ENCODE data around the gene HDHD2.
"Not testable (repeated sequence)": the region's sequence is repeated elsewhere in the genome, so short reads cannot be mapped to it uniquely, and the experiment has no call there.

The HDHD2 gene, protein sequence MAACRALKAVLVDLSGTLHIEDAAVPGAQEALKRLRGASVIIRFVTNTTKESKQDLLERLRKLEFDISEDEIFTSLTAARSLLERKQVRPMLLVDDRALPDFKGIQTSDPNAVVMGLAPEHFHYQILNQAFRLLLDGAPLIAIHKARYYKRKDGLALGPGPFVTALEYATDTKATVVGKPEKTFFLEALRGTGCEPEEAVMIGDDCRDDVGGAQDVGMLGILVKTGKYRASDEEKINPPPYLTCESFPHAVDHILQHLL

DNA sequence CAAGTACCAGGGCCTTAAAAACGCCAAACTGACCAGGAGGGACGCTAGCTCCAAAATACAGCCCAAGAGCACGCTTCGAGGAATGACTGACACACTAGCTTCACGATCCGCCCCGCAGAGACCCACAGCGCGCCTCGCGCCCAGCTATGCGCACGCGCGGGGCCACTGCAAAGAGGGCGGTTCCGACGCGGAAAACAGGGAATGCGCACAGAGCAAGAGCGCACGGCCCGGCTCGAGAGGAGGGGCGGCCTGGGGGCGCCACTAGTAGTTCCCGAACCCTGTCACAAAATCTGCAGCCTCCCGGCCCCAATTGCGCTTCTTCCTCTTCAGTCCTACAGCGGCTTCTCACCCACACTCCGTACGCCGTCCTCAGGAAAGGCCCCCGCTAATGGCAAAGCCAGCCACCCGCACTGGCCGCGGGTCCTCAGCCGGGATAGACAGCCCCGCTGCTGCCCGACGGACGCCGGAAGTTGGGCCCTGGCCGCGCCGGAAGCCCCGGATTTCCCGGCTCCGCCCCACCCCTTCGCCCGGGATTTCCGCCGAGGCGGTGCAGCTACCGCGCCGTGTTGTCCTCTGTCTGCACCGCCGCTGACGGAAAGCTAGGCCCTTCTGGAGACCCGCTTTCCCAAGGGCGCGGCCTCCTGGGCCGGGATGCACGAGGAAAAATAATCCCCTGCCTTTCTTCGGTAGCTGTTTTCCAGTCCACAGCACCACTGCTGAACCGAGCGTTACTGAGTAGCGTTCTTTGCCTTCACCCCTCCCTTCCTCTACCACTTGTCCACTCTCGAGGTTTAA lies at the start of gene HDHD2:
Gene HDHD2 (minus strand): TSS at position 472 of the 795 bp plus-strand sequence. CDS start 14,061 bp downstream, outside the sequence.
- DNase-seq: peak; percentile 53

DNA sequence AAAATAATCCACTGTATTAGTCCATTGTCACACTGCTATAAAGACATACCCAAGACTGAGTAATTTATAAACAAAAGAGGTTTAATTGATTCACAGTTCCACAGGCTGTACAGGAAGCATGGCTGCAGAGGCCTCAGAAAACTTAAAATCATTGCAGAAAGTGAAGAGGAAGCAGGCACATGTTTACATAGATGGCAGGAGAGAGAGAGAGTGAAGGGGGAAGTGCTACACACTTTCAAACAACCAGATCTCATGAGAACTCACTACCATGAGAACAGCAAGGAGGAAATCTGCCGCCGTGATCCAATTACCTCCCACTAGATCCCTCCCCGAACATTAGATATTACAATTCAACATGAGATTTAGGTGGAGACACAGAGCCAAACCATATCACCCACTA lies 45.7 kb upstream of the HDHD2 start:
- not testable (repeated sequence) for DNase-seq

DNA sequence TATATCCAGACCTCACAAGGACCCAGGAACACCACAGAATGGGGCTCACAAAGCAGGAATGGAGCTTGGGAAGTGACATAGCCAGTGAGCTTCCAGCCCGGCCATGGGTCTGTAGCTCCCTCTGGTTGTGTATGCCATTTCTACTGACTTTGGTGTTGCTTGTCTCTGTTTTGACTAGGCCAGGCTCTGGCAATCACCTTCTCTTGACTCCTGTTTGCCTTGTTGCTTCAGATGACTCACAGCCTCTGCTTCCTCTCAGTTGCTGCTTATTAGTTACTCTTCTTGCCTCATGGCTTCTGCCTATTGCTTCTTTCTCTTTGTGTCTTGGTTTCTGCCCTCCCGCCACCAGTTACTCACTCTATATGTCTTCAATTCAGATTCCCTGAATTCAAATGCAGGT lies 41.7 kb upstream of the HDHD2 start:
- no peak for DNase-seq

DNA sequence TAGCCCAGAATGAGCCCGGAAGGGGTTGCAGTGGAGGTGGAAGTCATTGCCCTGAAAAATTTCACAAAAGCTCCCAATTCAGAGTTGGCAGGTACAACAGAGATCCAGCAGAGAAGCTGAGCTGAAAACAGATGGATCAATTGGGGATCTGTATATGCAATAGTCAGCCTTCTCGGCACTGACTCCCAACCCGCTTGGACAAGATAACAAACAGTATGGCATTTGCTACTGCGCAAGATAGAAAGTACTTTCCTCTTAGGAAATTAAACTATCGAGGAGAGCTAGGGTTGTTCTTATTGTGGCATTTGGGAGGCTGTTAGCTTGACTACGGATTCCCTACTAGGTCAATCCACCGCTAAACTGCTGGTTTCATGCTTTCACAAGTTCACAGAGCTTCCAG lies 37.4 kb upstream of the HDHD2 start:
- no peak for DNase-seq

DNA sequence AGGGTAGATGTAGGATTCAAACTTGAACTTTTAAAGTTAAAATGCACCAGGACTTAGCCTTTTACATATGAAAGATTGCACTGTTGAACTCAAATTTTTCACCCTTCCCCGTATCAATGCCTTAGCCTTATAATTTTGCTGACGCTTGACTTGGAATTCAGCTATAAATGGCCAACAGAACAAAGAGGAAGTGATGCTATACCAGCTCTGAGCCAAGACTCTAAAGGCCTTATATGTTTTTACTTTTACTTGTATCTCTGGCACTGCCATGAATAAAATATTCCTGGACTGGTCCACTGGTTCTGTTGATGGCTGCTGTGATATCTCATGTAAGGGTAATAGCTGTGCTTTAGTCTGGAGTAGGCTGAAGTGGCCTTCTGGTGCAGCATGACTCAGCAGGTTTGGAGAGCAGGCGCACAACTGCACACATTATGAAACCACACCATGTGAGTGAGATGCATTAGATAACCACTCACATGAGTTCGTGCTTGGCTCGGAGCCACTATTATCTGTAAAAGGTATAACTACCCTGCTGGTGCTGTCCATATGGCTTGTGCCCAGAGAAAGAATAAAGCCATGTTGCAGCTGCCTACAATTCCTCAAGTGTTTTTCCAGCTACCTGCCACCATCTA lies 34.2 kb upstream of the HDHD2 start:
- no peak for DNase-seq

DNA sequence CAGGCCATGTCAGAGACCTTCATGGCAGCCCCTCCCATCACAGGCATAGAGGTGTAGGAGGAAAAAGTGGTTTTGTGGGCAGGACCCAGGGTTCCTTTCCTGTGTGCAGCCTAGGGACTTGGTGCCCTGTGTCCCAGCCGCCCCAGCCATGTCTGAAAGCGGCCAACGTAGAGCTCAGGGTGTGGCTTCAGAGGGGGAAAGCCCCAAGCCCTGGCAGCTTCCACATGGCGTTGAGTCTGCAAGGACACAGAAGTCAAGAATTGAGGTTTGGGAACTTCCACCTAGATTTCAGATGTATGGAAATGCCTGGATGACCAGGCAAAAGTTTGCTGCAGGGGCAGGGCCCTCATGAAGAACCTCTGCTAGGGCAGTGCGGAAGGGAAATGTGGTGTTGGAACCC lies 31.9 kb upstream of the HDHD2 start:
- not testable (repeated sequence) for DNase-seq

DNA sequence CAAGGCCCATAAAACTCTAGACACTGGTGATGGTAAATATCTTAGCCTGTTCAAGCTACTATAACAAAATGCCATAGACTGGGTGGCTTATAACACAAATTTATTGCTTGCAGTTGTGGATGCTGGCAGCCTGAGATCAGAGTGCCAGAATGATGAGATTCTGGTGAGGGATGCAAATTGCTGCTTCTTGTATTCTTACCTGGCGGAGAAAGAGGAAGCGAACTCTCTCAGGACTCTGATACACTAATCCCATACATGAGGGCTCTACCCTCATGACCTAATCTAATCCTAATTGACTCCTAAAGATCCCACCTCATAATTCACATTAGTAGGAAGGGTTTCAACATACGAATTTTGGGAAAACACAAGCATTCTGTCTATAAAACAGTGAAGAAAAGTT lies 30.5 kb upstream of the HDHD2 start:
- DNase-seq: no peak

DNA sequence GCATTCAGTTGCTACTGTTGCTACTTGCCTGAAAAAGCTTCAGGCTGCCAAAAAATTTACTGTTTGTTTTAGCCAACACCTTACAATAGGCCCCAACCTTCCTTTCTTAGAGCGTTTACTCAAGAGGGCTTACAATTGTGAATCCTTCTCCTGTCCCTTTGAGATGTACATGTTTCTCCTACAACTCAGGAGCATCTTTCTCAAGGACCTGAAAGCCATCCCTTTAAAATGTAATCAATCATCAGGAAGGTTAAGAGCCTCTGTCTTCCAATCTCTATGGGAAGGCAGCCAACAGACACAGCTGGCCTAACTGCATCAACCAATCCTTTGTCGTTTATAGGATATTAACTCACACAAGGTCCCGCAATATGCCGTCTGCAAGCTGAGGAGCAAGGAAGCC lies 29.2 kb upstream of the HDHD2 start:
- no peak for DNase-seq

DNA sequence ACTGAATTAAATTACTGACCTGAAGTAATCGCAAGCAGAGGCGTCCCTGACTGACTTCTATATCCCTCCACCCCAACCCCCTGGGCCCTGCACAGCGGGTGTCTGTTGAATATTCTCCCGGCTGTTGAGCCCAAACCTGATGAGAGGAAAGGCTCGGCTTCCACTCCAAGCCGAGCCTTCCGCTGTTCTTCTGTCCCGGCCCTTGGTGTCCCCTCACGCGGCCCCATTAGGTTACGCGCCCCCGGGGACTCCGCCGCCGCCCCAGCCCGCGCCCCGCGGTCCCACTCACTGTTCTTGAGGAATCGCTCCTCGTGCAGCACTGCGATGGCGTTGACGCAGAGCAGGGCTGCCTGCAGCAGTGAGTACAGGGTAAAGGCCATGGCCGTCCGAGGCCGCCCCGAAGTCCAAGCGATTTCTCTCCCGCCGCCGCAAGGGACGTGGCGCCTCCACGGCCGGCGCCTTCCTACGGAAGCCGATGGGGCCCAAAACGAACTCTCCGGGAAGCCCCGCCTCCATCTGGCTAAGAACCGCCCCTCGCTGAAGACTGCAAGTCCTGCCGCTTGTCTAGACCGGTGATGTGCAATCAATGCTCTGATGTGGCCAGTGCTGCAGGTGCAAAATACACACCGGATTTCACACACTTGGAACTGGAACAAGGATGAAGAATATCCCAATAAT lies 25.7 kb upstream of the HDHD2 start, which contains the start of gene IER3IP1:
Gene IER3IP1 (minus strand): TSS at position 467 of the 678 bp plus-strand sequence. CDS start 87 bp downstream, at position 380.
- peak; percentile 80 for DNase-seq

DNA sequence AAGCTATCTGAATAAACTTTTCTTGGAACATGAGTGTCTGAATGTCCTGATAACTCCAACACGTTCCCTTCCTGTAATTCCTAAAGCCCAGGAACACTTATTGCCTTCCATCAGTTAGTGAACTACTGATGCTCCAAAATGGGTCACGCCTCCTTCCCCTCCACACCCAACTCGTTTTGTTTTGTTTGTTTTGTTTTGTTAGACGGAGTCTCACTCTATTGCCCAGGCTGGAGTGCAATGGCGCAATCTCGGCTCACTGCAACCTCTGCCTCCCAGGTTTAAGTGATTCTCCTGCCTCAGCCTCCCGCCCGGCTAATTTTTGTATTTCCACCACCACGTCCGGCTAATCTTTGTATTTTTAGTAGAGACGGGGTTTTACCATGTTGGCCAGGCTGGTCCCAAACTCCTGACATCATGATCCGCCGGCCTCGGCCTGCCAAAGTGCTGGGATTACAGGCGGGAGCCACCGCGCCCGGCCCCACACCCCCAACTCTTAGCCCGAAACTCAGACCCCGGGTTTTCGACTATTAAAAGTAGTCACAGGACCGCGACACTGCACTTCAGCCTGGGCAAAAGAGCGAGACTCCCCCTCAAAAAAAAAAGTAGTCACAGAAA lies 25.1 kb upstream of the HDHD2 start:
- no peak for DNase-seq

DNA sequence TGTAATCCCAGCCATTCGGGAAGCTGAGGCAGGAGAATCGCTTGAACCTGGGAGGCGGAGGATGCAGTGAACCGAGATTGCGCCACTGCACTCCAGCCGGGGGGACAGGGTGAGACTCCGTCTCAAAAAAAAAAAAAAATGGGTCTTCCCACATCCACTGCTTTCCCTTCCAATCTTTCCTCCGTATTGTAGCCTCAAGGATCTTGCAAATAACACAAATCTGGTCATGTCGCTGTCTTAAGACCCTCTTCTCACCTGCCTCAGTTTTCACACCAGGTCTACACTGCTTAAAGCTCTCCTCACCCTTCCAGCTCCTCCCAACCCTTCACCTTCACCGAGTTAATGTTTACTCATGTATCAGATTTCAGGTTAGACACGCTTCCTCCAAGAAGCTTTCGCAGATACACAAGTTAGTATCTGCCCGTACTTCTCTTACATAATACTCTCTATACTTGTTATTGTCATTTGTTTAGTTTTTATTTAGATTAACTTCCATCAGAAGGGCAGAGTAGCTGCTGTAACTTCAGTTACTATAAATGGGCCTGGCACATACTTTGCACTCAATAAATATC lies 24.3 kb upstream of the HDHD2 start:
- no peak for DNase-seq

DNA sequence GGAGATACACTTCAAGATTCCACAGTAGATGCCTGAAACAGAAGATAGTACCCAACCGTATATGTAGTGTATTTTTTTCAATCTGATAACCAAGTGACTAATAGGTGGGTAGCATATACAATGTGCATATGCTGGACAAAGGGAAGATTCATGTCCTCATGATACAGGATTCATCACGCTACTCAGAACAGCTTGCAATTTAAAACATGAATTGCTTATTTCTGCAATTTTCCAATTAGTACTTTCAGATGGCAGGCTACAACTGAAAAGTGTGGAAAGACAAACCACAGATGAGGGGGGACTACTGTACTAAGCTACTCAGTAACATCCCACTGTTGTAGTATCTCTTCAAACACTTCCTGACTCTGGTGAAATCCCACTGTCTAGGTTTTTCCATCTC lies 22.2 kb upstream of the HDHD2 start:
- no peak for DNase-seq

DNA sequence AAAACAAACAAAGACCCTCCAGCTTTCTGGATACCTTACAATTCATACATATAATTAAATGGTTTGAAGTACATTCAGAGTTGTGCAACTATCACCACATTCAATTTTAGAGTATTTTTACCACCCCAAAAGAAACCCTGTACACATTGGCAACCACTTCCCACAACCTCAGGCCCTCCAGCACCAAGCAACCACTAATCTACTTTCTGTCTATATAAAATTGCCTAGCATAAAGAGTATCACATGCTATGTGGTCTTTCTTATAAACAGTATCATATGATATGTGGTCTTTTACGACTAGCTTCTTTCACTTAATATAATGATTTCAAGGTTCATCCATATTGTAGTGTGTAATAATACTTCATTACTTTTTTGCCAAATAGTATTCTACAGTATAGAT lies 18.6 kb upstream of the HDHD2 start:
- DNase-seq: no peak

DNA sequence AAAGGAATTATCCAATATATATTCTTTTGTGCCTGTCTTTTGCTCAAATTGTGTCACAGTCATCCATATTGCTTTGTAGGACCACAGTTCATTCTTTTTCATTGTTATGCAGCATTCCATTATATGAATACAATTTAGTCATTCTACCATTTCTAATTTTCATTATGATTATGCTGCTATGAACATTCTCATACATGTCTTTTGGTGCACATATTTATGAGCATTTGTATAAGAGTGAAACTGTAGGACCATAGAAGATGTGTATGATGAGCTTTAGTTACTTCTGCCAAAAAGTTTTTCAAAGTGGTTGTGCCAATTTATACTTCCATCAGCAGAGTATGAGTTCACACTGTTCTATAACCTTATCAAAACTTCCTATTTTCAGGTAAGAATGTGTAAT lies 18.2 kb upstream of the HDHD2 start:
- no peak for DNase-seq

DNA sequence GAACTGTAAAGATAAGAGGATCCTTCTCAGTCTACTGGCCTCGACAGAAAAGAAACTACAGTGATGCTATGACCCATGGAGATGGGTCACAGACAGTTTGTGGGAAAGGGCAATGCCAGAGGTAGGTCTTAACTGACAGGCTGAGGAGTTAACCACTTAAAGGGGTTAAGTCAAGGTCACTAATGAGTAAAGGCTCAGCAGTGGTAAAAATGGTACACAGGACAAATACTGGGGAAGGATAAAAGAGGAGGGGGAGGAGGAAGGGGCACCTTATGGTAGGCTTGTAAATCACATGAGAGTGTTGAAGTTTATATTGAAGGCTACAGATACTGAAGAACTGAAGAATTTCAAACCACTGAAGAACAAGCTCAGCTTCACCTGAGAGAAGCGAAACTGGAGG lies 16.0 kb upstream of the HDHD2 start:
- DNase-seq: no peak

DNA sequence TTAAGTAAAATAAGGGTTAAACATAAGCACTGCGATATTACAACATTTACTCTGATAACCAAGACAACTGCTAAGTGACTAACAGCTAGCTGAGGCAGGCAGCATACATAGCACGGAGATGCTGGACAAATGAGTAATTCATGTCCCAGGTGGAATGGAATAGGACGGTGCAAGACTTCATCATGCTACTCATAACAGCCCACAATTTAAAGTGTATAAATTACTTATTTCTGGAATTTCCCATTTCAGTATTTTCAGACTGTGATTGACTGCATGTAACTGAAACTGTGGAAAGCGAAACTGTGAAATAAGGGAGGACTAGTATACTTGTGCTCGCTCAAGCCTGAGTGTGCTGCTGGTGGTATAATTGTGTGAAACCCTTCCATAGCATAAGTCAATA lies 12.9 kb upstream of the HDHD2 start:
- DNase-seq: no peak

DNA sequence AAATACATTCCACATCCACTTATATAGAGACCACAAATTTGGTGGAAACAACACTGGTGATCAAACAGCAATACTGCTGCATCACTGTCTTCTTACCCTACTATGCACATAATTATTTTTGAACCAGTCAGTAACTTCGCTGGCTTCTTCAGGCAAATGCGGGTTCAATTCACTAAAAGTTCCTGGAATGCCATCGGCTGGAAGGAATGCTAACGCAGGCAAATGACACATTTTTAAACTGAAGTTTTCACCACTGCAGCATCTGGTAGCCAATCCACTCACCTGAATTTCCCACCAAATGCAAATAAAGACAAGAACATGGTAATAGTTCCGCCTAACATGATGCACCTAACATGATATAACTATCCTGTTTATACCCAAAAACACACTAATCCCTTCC lies 10.0 kb upstream of the HDHD2 start:
- no peak for DNase-seq

DNA sequence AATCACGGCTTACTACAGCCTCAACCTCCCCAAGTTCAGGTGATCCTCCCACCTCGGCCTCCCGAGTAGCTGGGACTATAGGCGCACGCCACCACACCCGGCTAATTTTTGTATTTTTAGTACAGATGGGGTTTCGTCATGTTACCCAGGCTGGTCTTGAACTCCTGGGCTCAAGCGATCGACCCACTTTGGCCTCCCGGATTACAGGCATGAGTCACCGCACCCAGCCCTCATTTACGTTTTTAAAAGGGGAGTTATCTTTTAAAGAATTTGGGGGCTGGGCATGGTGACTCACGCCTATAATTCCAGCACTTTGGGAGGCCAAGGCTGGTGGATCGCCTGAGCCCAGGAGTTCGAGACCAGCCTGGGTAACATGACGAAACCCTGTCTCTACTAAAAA lies 8.1 kb upstream of the HDHD2 start:
- DNase-seq: not testable (repeated sequence)

DNA sequence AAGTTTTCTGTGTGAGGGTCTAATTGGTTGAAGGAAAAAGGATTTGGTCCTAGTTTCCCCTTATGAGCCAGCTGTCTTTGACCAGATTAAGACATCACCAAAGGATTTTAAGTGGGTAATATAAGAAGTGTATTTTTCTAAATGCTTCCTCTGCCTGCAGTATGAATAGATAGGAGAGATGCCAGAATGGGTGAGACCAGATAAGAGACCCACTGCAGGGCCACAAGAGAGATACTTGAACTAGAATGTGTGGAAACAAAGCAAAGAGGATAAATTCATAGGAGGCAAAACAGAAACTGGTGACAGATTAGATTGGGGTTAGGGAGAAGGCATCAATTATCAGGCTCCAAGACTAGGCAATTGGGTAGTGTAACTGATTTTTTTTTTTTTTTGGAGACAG lies 1.1 kb upstream of the HDHD2 start:
- DNase-seq: no peak

DNA sequence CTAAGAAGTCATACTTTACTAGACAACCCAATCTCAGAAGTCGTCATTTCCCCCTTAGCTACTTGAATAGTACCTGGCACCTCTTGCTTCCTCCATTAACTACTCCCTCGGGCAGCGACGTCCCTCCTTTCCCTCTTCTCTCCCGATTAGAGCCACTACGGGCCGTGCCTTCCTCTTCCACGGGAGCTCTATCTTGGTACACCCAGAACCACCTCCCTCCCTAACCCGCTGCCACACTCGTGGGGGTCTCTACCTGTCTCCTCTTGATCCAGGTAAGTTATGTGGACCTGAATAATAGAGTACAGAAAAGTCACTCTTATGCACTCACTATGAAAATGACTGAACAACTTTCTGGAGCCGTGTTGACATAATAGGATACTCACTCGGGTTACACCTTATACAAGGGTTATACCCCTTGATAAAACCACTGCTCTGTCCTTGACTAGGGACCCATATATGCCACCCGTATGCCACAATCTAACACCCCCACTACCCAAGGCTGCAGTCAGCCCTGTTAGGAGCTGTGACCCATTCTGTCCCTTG lies 595 bp upstream of the HDHD2 start:
- DNase-seq: no peak

DNA sequence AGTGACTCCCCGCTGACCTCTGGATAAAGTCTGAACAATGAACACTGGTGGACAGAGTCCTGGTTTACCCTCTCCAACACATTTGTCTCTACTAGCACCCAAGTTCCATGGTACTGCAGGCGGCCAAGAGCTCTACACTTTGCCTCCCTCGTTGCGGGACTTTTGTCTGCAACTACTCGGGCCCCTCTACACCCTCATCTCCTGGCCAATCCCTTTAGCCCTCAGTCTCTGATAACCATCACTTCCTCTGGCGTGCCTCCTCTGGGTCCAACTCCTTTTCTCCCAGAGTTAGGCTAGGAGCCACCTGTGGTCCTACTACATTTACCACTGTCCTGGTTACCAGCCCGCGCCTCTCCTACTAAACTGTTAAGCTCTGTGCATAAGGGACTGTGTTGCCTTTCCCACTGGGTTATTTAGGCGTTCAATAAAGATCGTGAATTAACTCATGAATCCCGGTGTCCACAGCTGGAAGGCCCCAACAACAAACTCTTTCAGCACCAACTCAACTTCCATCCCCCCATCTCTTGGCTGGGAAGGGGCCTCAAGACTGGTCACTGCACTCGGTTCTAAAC lies 757 bp downstream of the HDHD2 start:
- DNase-seq: no peak

DNA sequence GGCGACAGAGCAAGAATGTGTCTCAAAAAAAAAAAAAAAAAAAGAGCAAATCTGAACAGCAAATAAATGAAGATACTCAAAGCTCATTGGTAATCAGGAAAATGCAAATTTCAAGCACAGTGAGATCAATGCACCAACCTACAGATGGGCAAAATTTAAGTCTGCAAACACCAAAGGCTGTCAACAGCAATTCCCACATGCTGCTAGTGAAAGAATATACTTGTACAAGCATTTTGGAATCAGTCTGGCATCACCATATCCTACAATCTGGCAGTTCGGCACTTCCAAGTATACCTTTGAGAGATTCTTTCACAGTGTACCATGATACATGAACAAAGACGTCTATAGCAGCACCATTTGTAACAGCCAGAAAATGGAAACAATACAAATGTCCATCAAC lies 4.1 kb downstream of the HDHD2 start:
- no peak for DNase-seq
